ENCODE measurements around the gene COQ10B.

COQ10B gene

DNA sequence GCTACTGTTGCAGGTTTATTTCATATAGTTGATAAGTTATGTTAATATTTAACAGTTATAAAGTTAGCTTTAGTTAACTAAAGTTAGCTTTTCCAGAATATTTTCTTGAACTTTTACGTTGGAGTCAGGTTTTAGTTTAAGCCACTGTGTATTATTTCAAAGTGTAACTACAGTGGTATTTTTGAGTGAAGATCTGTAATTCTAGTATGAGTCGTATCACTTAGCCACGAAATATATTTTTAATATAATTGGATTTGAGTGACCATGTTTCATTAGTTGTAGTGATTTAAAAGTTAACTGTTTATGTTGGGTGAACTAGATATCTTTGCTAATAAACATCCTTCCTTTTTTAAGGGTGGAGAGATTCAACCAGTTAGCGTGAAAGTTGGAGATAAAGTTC, 49.3 kb downstream of the COQ10B start:
- no peak overlapping the region for H3K4me3 ChIP-seq (ENCODE audit: low read depth, low read length)
- no peak for TF ChIP-seq CTCF (IDR thresholded peaks at IDR 0.05; ENCODE audit: low read depth, low read length)

DNA sequence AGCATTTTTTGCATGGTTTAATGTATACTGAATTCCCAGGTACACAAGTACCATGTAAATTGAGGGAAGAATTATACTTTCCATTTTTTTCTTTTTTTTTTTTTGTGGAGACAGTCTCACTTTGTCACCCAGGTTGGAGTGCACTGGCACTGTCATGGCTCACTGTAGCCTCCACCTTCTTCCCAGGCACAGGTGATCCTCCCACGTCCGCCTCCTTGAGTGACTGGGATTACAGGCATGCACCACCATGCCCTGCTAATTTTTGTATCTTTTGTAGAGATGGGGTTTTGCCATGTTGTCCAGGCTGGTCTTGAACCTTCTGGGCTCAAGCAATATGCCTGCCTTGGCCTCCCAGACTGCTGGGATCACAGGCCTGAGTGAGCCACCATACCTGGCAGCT, 50.6 kb downstream of the COQ10B start:
- TF ChIP-seq CTCF (IDR thresholded peaks at IDR 0.05; ENCODE audit: low read depth, low read length) = no peak
- H3K4me3 ChIP-seq (ENCODE audit: low read depth, low read length) = no peak overlapping the region

DNA sequence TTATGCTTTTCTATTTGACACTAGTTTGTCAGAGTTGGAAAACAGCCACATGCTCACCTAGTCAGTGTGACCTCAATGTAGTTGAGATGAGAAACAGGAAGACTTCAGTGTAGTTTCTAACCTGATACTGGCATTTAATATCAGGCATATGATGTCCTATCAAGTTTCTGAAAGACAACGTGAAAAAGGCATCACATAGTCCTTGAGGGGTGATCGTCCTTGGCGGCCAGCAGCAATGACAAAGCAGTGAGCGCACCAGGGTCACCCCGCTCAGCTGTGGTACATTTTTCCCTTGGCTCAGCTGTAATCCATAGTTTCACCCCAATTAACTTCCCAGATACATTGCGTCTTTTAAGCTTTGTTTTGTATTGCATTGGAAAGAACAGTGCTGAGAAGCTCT, 51.2 kb downstream of the COQ10B start:
- H3K4me3 ChIP-seq (ENCODE audit: low read depth, low read length) = no peak overlapping the region
- no peak for TF ChIP-seq CTCF (IDR thresholded peaks at IDR 0.05; ENCODE audit: low read depth, low read length)

DNA sequence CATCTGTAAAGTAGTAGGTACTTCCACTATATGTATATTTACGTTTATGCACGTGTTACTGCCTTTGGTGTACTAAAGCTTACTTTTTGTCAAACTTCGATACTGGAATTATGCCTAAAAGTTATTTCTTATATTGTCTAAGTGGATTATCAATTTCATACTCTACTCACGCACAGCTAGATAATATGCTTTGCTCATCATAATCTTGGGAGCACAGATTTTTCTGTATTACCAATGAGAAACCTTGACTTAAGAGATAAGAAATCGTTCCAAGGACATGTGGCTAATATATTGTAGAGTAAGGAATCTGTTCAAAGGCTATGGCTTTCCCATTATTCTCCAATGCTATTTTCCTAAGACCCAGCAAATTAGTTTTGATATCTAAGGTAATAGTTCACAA, 53.3 kb downstream of the COQ10B start:
- no peak for TF ChIP-seq CTCF (IDR thresholded peaks at IDR 0.05; ENCODE audit: low read depth, low read length)
- no peak overlapping the region for H3K4me3 ChIP-seq (ENCODE audit: low read depth, low read length)

- no peak for TF ChIP-seq CTCF (IDR thresholded peaks at IDR 0.05; ENCODE audit: low read depth, low read length)
Measured at GRCh38 chr2:197513915-197514314, 60.6 kb downstream of the COQ10B start.

DNA sequence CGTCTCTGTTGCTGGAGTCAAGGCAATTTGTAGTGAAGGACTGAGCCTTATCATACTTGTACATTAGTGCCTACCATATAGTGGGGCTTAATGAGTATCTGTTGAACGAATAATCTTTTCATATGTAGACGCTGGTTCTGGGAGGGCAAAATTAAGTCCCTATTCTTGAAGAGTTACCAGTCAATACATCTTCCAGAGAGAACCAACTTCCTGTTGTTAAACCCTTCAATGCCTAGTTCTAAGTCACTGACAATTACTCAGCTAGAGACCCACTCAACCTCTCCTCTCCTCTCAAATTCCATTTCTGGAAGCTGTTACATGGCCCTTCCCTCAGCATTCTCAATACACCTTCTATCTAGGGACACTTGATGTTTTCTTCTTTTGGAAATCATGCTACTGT, 61.4 kb downstream of the COQ10B start:
- H3K4me3 ChIP-seq (ENCODE audit: low read depth, low read length) = peak overlapping the region; percentile 93; the same call in 1 of the 2 replicates
- no peak for TF ChIP-seq CTCF (IDR thresholded peaks at IDR 0.05; ENCODE audit: low read depth, low read length)

More at GRCh38 chr2:197513915-197514314, 60.6 kb downstream of the COQ10B start:
- no peak overlapping the region for H3K4me3 ChIP-seq (ENCODE audit: low read depth, low read length)

GRCh38 chr2:197515315-197515738, 62.0 kb downstream of the COQ10B start:
- H3K4me3 ChIP-seq (ENCODE audit: low read depth, low read length) = peak overlapping the region; percentile 93
- no peak for TF ChIP-seq CTCF (IDR thresholded peaks at IDR 0.05; ENCODE audit: low read depth, low read length)
